ENCODE data around the gene ZBTB39.

ZBTB39 gene

GRCh38 chr12:56953314-56953713, 53.0 kb downstream of the ZBTB39 start:
- DNase-seq (ENCODE audit: low read depth in 1 of 2, low spot score in 1 of 2), result no peak
- Histone ChIP-seq H3K4me3 (replicated peaks; ENCODE audit: insufficient read depth, low read length) (no peak overlapping the region), H3K27ac (replicated peaks) (no peak overlapping the region), H3K27me3 (ENCODE audit: insufficient read depth, poor library complexity, severe bottlenecking) (no peaks in the 10 kb centered on the region)
- no peak for TF ChIP-seq POLR2AphosphoS5 (IDR thresholded peaks at IDR 0.05; ENCODE audit: low read depth)
- TF ChIP-seq GABPA (IDR thresholded peaks at IDR 0.05; ENCODE audit: low read depth), result no peak
- TF ChIP-seq SPI1 (IDR thresholded peaks at IDR 0.05; ENCODE audit: borderline replicate concordance, low read depth), result no peak
- TF ChIP-seq, protein P1, sequence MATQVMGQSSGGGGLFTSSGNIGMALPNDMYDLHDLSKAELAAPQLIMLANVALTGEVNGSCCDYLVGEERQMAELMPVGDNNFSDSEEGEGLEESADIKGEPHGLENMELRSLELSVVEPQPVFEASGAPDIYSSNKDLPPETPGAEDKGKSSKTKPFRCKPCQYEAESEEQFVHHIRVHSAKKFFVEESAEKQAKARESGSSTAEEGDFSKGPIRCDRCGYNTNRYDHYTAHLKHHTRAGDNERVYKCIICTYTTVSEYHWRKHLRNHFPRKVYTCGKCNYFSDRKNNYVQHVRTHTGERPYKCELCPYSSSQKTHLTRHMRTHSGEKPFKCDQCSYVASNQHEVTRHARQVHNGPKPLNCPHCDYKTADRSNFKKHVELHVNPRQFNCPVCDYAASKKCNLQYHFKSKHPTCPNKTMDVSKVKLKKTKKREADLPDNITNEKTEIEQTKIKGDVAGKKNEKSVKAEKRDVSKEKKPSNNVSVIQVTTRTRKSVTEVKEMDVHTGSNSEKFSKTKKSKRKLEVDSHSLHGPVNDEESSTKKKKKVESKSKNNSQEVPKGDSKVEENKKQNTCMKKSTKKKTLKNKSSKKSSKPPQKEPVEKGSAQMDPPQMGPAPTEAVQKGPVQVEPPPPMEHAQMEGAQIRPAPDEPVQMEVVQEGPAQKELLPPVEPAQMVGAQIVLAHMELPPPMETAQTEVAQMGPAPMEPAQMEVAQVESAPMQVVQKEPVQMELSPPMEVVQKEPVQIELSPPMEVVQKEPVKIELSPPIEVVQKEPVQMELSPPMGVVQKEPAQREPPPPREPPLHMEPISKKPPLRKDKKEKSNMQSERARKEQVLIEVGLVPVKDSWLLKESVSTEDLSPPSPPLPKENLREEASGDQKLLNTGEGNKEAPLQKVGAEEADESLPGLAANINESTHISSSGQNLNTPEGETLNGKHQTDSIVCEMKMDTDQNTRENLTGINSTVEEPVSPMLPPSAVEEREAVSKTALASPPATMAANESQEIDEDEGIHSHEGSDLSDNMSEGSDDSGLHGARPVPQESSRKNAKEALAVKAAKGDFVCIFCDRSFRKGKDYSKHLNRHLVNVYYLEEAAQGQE (IDR thresholded peaks at IDR 0.05; ENCODE audit: insufficient replicate concordance, low read depth), result no peak
- TF ChIP-seq, protein P2, sequence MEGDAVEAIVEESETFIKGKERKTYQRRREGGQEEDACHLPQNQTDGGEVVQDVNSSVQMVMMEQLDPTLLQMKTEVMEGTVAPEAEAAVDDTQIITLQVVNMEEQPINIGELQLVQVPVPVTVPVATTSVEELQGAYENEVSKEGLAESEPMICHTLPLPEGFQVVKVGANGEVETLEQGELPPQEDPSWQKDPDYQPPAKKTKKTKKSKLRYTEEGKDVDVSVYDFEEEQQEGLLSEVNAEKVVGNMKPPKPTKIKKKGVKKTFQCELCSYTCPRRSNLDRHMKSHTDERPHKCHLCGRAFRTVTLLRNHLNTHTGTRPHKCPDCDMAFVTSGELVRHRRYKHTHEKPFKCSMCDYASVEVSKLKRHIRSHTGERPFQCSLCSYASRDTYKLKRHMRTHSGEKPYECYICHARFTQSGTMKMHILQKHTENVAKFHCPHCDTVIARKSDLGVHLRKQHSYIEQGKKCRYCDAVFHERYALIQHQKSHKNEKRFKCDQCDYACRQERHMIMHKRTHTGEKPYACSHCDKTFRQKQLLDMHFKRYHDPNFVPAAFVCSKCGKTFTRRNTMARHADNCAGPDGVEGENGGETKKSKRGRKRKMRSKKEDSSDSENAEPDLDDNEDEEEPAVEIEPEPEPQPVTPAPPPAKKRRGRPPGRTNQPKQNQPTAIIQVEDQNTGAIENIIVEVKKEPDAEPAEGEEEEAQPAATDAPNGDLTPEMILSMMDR (IDR thresholded peaks at IDR 0.05; ENCODE audit: insufficient read depth, low read length), result no peak

- no peak for DNase-seq (ENCODE audit: low read depth in 1 of 2, low spot score in 1 of 2)
- TF ChIP-seq, protein P2 (IDR thresholded peaks at IDR 0.05; ENCODE audit: insufficient read depth, low read length), result no peak
- TF ChIP-seq, protein P1 (IDR thresholded peaks at IDR 0.05; ENCODE audit: insufficient replicate concordance, low read depth), result no peak
- TF ChIP-seq POLR2AphosphoS5 (IDR thresholded peaks at IDR 0.05; ENCODE audit: low read depth) (no peak), GABPA (IDR thresholded peaks at IDR 0.05; ENCODE audit: low read depth) (no peak), SPI1 (IDR thresholded peaks at IDR 0.05; ENCODE audit: borderline replicate concordance, low read depth) (no peak)
- Histone ChIP-seq H3K27me3 (ENCODE audit: insufficient read depth, poor library complexity, severe bottlenecking) (no peaks in the 10 kb centered on the region), H3K4me3 (replicated peaks; ENCODE audit: insufficient read depth, low read length) (no peak overlapping the region), H3K27ac (replicated peaks) (no peak overlapping the region)
These were observed 54.6 kb downstream of the ZBTB39 start for GRCh38 chr12:56951582-56952339.

DNA sequence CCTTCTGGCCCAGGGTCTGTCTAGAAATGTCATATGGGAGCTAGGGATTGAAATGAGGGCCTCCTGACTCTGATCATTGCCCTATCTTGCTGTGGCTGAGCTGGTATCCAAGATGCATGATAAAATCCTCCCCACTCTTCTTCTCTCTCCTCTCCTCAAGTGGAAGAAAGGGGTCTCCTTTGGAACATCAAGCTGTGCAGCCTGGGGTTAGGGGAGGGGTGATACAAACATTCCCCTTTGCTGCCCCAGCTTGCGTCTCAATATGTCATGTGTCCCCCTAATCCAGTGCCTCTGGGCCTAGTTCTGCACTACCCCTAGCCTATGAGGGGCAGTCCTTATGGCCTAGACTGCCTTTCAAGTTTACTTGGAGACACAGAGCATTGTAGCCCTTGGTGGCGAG, 57.5 kb downstream of the ZBTB39 start:
- Histone ChIP-seq H3K4me3 (replicated peaks; ENCODE audit: insufficient read depth, low read length) (no peak overlapping the region), H3K27me3 (ENCODE audit: insufficient read depth, poor library complexity, severe bottlenecking) (no peaks in the 10 kb centered on the region), H3K27ac (replicated peaks) (no peak overlapping the region)
- DNase-seq (ENCODE audit: low read depth in 1 of 2, low spot score in 1 of 2), result no peak
- TF ChIP-seq POLR2AphosphoS5 (IDR thresholded peaks at IDR 0.05; ENCODE audit: low read depth), result no peak
- TF ChIP-seq SPI1 (IDR thresholded peaks at IDR 0.05; ENCODE audit: borderline replicate concordance, low read depth), result no peak
- TF ChIP-seq, protein P1 (IDR thresholded peaks at IDR 0.05; ENCODE audit: insufficient replicate concordance, low read depth), result no peak
- no peak for TF ChIP-seq GABPA (IDR thresholded peaks at IDR 0.05; ENCODE audit: low read depth)
- TF ChIP-seq, protein P2 (IDR thresholded peaks at IDR 0.05; ENCODE audit: insufficient read depth, low read length), result no peak
